HG03354 (cell line): ENCODE measurements around the gene SORCS2.
"Not testable (repeated sequence)": the region's sequence is repeated elsewhere in the genome, so short reads cannot be mapped to it uniquely, and the experiment has no call there.

Experiments
- ATAC-seq: cut with Tn5 transposase; IDR thresholded peaks from one replicate; pipeline ENCODE4 v1.9.1; 2021; ENCODE audit warnings: mild to moderate bottlenecking; ENCODE audit not compliant: unreplicated experiment, poor library complexity, severe bottlenecking

Gene SORCS2

GRCh38 chr4:7590899-7591298 is 398.6 kb downstream of the SORCS2 start:
- no peak for ATAC-seq

- ATAC-seq, result no peak
Observed at GRCh38 chr4:7591409-7592053, 399.2 kb downstream of the SORCS2 start.

GRCh38 chr4:7593646-7594412 is 401.5 kb downstream of the SORCS2 start:
- no peak for ATAC-seq

- ATAC-seq, result no peak
Observed at GRCh38 chr4:7595934-7596461, 403.7 kb downstream of the SORCS2 start.

GRCh38 chr4:7596918-7597606 is 404.7 kb downstream of the SORCS2 start:
- no peak for ATAC-seq

- ATAC-seq, result no peak
Observed at GRCh38 chr4:7598939-7599790, 406.8 kb downstream of the SORCS2 start.

- no peak for ATAC-seq
Observed at GRCh38 chr4:7600247-7600646, 407.9 kb downstream of the SORCS2 start.

- not testable (repeated sequence) for ATAC-seq
Observed at GRCh38 chr4:7602166-7602565, 409.8 kb downstream of the SORCS2 start.

GRCh38 chr4:7607156-7607910 is 415.0 kb downstream of the SORCS2 start:
- ATAC-seq, result no peak

GRCh38 chr4:7608046-7608445 is 415.7 kb downstream of the SORCS2 start:
- no peak for ATAC-seq

GRCh38 chr4:7609316-7609715 is 417.0 kb downstream of the SORCS2 start:
- no peak for ATAC-seq

- ATAC-seq, result no peak
Observed at GRCh38 chr4:7610022-7610670, 417.8 kb downstream of the SORCS2 start.

GRCh38 chr4:7610841-7611240 is 418.5 kb downstream of the SORCS2 start:
- no peak for ATAC-seq

- ATAC-seq, result no peak
Observed at GRCh38 chr4:7612311-7612897, 420.1 kb downstream of the SORCS2 start.

- no peak for ATAC-seq
Observed at GRCh38 chr4:7614350-7614949, 422.1 kb downstream of the SORCS2 start.

GRCh38 chr4:7616193-7616592 is 423.9 kb downstream of the SORCS2 start:
- no peak for ATAC-seq

GRCh38 chr4:7618361-7618760 is 426.0 kb downstream of the SORCS2 start:
- no peak for ATAC-seq
